H1 (cell line): Measurements from ENCODE around the gene CTNS. TPM values are rescaled to one million over a fixed set of nuclear protein-coding genes. Genes with fewer than 3 reads are reported as not detected.

Experiments
- CTCF ChIA-PET: fragments of 300-600 bp; sonication (Branson Sonifier 250); formaldehyde crosslinking; loops from one replicate; lab custom pipeline; 2021; ENCODE audit not compliant: partially characterized antibody; lab: Charles Lee
- POLR2A ChIA-PET: fragments of 300-600 bp; sonication (Branson Sonifier 250); formaldehyde crosslinking; loops from one replicate; lab custom pipeline; 2021; ENCODE audit warnings: inconsistent platforms; ENCODE audit not compliant: partially characterized antibody; lab: Charles Lee
- DNase-seq, 2 experiments: peaks; one replicate each; pipeline versions ENCODE4 v3.0.0 to v3.0.0-alpha.2; 2010 to 2022; ENCODE audit warnings: low spot score in 2 of 2, low read depth in 1 of 2, mixed read lengths in 1 of 2
- FAIRE-seq: peaks from 2 replicates; lab custom pipeline; 2011; peaks lifted over from hg19 to GRCh38; lab: Jason Lieb, UNC
- H2AFZ ChIP-seq: 2 replicates; pipeline ENCODE4 v1.8.1; 2012; ENCODE audit warnings: low read length, inconsistent platforms
- H2AK5ac ChIP-seq: 2 replicates; pipeline ENCODE4 v1.6.1; 2013; ENCODE audit warnings: low read depth, low read length
- H2BK120ac ChIP-seq: replicated peaks from 2 replicates; pipeline ENCODE3; 2013; ENCODE audit warnings: low read depth, low read length, inconsistent platforms
- H2BK12ac ChIP-seq: 2 replicates; pipeline ENCODE4 v1.6.1; 2013; ENCODE audit warnings: low read depth, low read length
- H2BK15ac ChIP-seq: 2 replicates; pipeline ENCODE4 v1.6.1; 2013; ENCODE audit warnings: low read length
- H2BK20ac ChIP-seq: 2 replicates; pipeline ENCODE4 v1.6.1; 2013; ENCODE audit warnings: low read length
- H2BK5ac ChIP-seq: 2 replicates; pipeline ENCODE4 v1.6.1; 2013; ENCODE audit warnings: low read depth, low read length
- H3K14ac ChIP-seq: 2 replicates; pipeline ENCODE4 v1.6.1; 2013; ENCODE audit warnings: inconsistent platforms; ENCODE audit not compliant: insufficient read length
- H3K18ac ChIP-seq: 2 replicates; pipeline ENCODE4 v1.6.1; 2013; ENCODE audit warnings: low read length; ENCODE audit errors: extremely low read depth
- H3K23ac ChIP-seq: 2 replicates; pipeline ENCODE4 v1.6.1; 2013; ENCODE audit warnings: inconsistent platforms; ENCODE audit not compliant: insufficient read length
- H3K23me2 ChIP-seq: 2 replicates; pipeline ENCODE4 v1.6.1; 2013; ENCODE audit warnings: low read depth, low read length
- H3K27ac ChIP-seq: 2 replicates; pipeline ENCODE4 v1.6.1; 2011; ENCODE audit warnings: low read depth, low read length, inconsistent platforms
- H3K27me3 ChIP-seq, 4 experiments: replicated peaks in 1 of 4; 1 replicate in 1 of 4; 2 replicates in 3 of 4; pipeline versions ENCODE4 v1.6.1 to v1.8.1; 2011 to 2013; ENCODE audit warnings: low read length in 3 of 4, mild to moderate bottlenecking in 3 of 4, inconsistent platforms in 2 of 4, mixed read lengths in 2 of 4, moderate library complexity in 1 of 4; ENCODE audit not compliant: control insufficient read depth in 3 of 4, insufficient read depth in 3 of 4; ENCODE audit errors: extremely low read depth in 1 of 4
- H3K36me3 ChIP-seq, 4 experiments: 2 replicates each; pipeline versions ENCODE4 v1.6.1 to v1.8.1; 2011 to 2013; ENCODE audit warnings: mild to moderate bottlenecking in 4 of 4, low read length in 3 of 4, moderate library complexity in 2 of 4, control low read depth in 1 of 4, inconsistent platforms in 1 of 4; ENCODE audit not compliant: insufficient read depth in 4 of 4, control insufficient read depth in 2 of 4
- H3K4ac ChIP-seq: replicated peaks from 2 replicates; pipeline ENCODE3; 2013; ENCODE audit warnings: low read length, low read depth, mixed read lengths, inconsistent platforms; ENCODE audit not compliant: insufficient read length
- H3K4me1 ChIP-seq, 4 experiments: replicated peaks in 1 of 4; 1 replicate in 1 of 4; 2 replicates in 3 of 4; pipeline versions ENCODE4 v1.6.1 to v1.8.1; 2011 to 2013; ENCODE audit warnings: low read length in 3 of 4, inconsistent platforms in 2 of 4, mixed read lengths in 1 of 4; ENCODE audit not compliant: insufficient read depth in 4 of 4, control insufficient read depth in 3 of 4
- H3K4me2 ChIP-seq, 2 experiments: 2 replicates each; pipeline versions ENCODE4 v1.6.1 to v1.8.1; 2011 to 2013; ENCODE audit warnings: low read depth in 2 of 2, low read length in 2 of 2, control low read depth in 1 of 2, inconsistent platforms in 1 of 2, mild to moderate bottlenecking in 1 of 2; ENCODE audit not compliant: insufficient read depth in 1 of 2
- H3K4me3 ChIP-seq, 4 experiments: fragments of 200-600, 300-600 bp in 1 of 4; sonication (generic), shearing (Covaris generic), sonication (Bioruptor Twin) in 1 of 4; 2 replicates each; pipeline versions ENCODE4 v1.5.1 to v1.8.1; 2011 to 2016; ENCODE audit warnings: low read length in 4 of 4, low read depth in 3 of 4, control low read depth in 2 of 4, inconsistent platforms in 2 of 4, mild to moderate bottlenecking in 2 of 4, mixed read lengths in 1 of 4, moderate library complexity in 1 of 4; ENCODE audit not compliant: insufficient read depth in 2 of 4; ENCODE audit errors: extremely low read depth in 1 of 4
- H3K56ac ChIP-seq: replicated peaks from 2 replicates; pipeline ENCODE3; 2013; ENCODE audit warnings: low read depth, mild to moderate bottlenecking, mixed read lengths, low read length, inconsistent platforms; ENCODE audit not compliant: insufficient read length
- H3K79me1 ChIP-seq: 2 replicates; pipeline ENCODE4 v1.6.1; 2013; ENCODE audit warnings: low read depth, low read length, control low read depth
- H3K79me2 ChIP-seq, 2 experiments: 2 replicates each; pipeline versions ENCODE4 v1.6.1 to v1.8.1; 2012 to 2013; ENCODE audit warnings: low read length in 2 of 2, mild to moderate bottlenecking in 2 of 2, inconsistent platforms in 1 of 2; ENCODE audit not compliant: insufficient read depth in 2 of 2, control insufficient read depth in 1 of 2
- H3K9ac ChIP-seq, 4 experiments: replicated peaks in 1 of 4; 1 replicate in 1 of 4; 2 replicates in 3 of 4; pipeline versions ENCODE4 v1.6.1 to v1.8.1; 2011 to 2013; ENCODE audit warnings: low read depth in 3 of 4, low read length in 3 of 4, control low read depth in 2 of 4, mild to moderate bottlenecking in 2 of 4, moderate library complexity in 2 of 4, inconsistent platforms in 1 of 4; ENCODE audit errors: extremely low read depth in 1 of 4
- H3K9me3 ChIP-seq, 2 experiments: 2 replicates each; pipeline versions ENCODE4 v1.6.1 to v1.8.1; 2012 to 2013; ENCODE audit warnings: mild to moderate bottlenecking in 2 of 2, moderate library complexity in 2 of 2, control low read depth in 1 of 2, inconsistent platforms in 1 of 2, low read depth in 1 of 2, low read length in 1 of 2, mixed read lengths in 1 of 2; ENCODE audit not compliant: insufficient read depth in 2 of 2
- H4K20me1 ChIP-seq, 2 experiments: replicated peaks in 1 of 2; 2 replicates each; pipeline versions ENCODE3 to v1.8.1; 2011 to 2013; ENCODE audit warnings: inconsistent platforms in 2 of 2, low read length in 2 of 2, mild to moderate bottlenecking in 1 of 2; ENCODE audit not compliant: insufficient read depth in 2 of 2, control insufficient read depth in 1 of 2
- H4K5ac ChIP-seq: 2 replicates; pipeline ENCODE4 v1.6.1; 2013; ENCODE audit warnings: low read length, low read depth, mixed read lengths, inconsistent platforms; ENCODE audit not compliant: insufficient read length
- H4K8ac ChIP-seq: 2 replicates; pipeline ENCODE4 v1.8.0; 2013; ENCODE audit warnings: mild to moderate bottlenecking, moderate library complexity, low read length, inconsistent platforms; ENCODE audit not compliant: insufficient read depth; ENCODE audit errors: extremely low read depth
- H4K91ac ChIP-seq: replicated peaks from 2 replicates; pipeline ENCODE3; 2013; ENCODE audit warnings: low read length, mixed read lengths, inconsistent platforms; ENCODE audit not compliant: insufficient read length
- BACH1 ChIP-seq: IDR thresholded peaks from 2 replicates; pipeline ENCODE4 v1.6.1; 2012; ENCODE audit warnings: low read length, improper control_type of control experiment
- CHD2 ChIP-seq: IDR thresholded peaks from 2 replicates; pipeline ENCODE4 v1.6.1; 2012; ENCODE audit warnings: low read length, improper control_type of control experiment
- E2F6 ChIP-seq: IDR thresholded peaks from 2 replicates; pipeline ENCODE4 v1.6.1; 2012; ENCODE audit warnings: inconsistent platforms
- EZH2 ChIP-seq: fragments of 200-600 bp; sonication (generic); IDR thresholded peaks from 2 replicates; pipeline ENCODE4 v1.7.1; 2012; ENCODE audit warnings: low read depth, mild to moderate bottlenecking, moderate library complexity, low read length, inconsistent platforms; ENCODE audit not compliant: severe bottlenecking
- HDAC6 ChIP-seq: IDR thresholded peaks from one replicate; pipeline ENCODE4 v1.7.1; 2012; ENCODE audit warnings: low read depth, mild to moderate bottlenecking, inconsistent platforms, low read length, moderate library complexity
- JUND ChIP-seq: IDR thresholded peaks from 2 replicates; pipeline ENCODE4 v1.6.1; 2011; ENCODE audit warnings: mild to moderate bottlenecking, improper control_type of control experiment, low read length
- KDM1A ChIP-seq: fragments of 200-600, 300-600 bp; sonication (generic); IDR thresholded peaks from 2 replicates; pipeline ENCODE4 v1.7.1; 2016; ENCODE audit warnings: mild to moderate bottlenecking, low read length, borderline replicate concordance
- RAD21 ChIP-seq, 2 experiments: IDR thresholded peaks in 1 of 2; conservative IDR thresholded peaks in 1 of 2; 2 replicates each; pipeline ENCODE4 v1.6.1; 2011; ENCODE audit warnings: low read depth in 2 of 2, low read length in 2 of 2, improper control_type of control experiment in 1 of 2, inconsistent platforms in 1 of 2, mild to moderate bottlenecking in 1 of 2, moderate library complexity in 1 of 2
- RNF2 ChIP-seq: fragments of 200-900, 300-1000 bp; sonication (generic); IDR thresholded peaks from 2 replicates; pipeline ENCODE4 v1.7.1; 2016; ENCODE audit warnings: borderline replicate concordance, low read depth, mild to moderate bottlenecking, antibody characterized with exemption, low read length; ENCODE audit not compliant: poor library complexity, severe bottlenecking; ENCODE audit errors: missing control alignments
- TAF1 ChIP-seq: IDR thresholded peaks from 2 replicates; pipeline ENCODE4 v1.6.1; 2011; ENCODE audit warnings: mild to moderate bottlenecking, low read depth, low read length
- TAF7 ChIP-seq: optimal IDR thresholded peaks from 2 replicates; pipeline ENCODE3; 2011; ENCODE audit warnings: low read depth, mild to moderate bottlenecking, inconsistent platforms, low read length, moderate library complexity, borderline replicate concordance
- TCF12 ChIP-seq: IDR thresholded peaks from 2 replicates; pipeline ENCODE4 v1.6.1; 2011; ENCODE audit warnings: low read depth, mild to moderate bottlenecking, low read length
- ZNF274 ChIP-seq: IDR thresholded peaks from 2 replicates; pipeline ENCODE4 v1.7.0; 2012; ENCODE audit warnings: low read length, borderline replicate concordance; ENCODE audit errors: extremely low read depth
- WGBS, 2 experiments: shearing (Covaris generic) in 1 of 2; methylation state at CpG; one replicate each; pipeline versions ENCODE4 v1.1.6 to v1.1.7; 2013 to 2015; ENCODE audit warnings: low lambda C conversion rate in 2 of 2, mixed read lengths in 2 of 2, inconsistent platforms in 1 of 2, low coverage in 1 of 2, missing lambda C conversion rate in 1 of 2; ENCODE audit not compliant: insufficient replicate concordance in 2 of 2, insufficient coverage in 1 of 2, insufficient read length in 1 of 2; ENCODE audit errors: extremely low coverage in 1 of 2, missing lambda C conversion rate in 1 of 2; 5-methylcytosine and 5-hydroxymethylcytosine counted together
- polyA plus RNA-seq, 7 experiments: library from polyadenylated mRNA; depleted of rRNA in 3 of 7; stranded (reverse) in 5 of 7; unstranded in 2 of 7; fragments of >200 nt in 5 of 7; fragments of 200-250 nt in 2 of 7; gene quantifications; 1 replicate in 5 of 7; 2 replicates in 1 of 7; 4 replicates in 1 of 7; pipeline versions ENCODE4 v1.2.1 to v1.2.3, GENCODE V29; 2011 to 2013; ENCODE audit warnings: missing spikeins in 2 of 7, mixed read lengths in 2 of 7
- total RNA-seq: library from RNA; stranded (reverse); fragmentation: NEBNext Ultra II Directional; extraction: Animal tissue kit (Norgen Biotek cat#: 25700); gene quantifications from 2 replicates; pipeline ENCODE4 v1.2.1, GENCODE V29; 2021

CTNS gene
- total and polyA plus RNA-seq, 2 of the 8 experiments (the other 6 are each of a cell fraction or from before 2014, with no cell fraction given): 11.6 to 12.9 TPM

GRCh38 chr17:3685174-3685573 is 48.6 kb downstream of the CTNS start:
- no peaks in the 10 kb centered on the region for H3K79me2 ChIP-seq
- H3K9me3 ChIP-seq: no peaks in the 10 kb centered on the region
- FAIRE-seq: no peak
- no peak overlapping the region for H4K8ac ChIP-seq
- H2AK5ac ChIP-seq: no peak overlapping the region
- H3K23ac ChIP-seq: no peak overlapping the region
- H2BK5ac ChIP-seq: no peak overlapping the region
- H3K4ac ChIP-seq: no peak overlapping the region
- peaks cover 0 to 3% (median 0%) of the 10 kb centered on the region in 4 experiments; a peak in 3 of 7 replicates for H3K4me1 ChIP-seq
- no peak overlapping the region for H3K4me3 ChIP-seq
- H3K4me2 ChIP-seq: no peak overlapping the region
- H3K27me3 ChIP-seq: no peaks in the 10 kb centered on the region
- H4K5ac ChIP-seq: no peak overlapping the region
- H3K36me3 ChIP-seq: no peaks in the 10 kb centered on the region
- ChIA-PET POLR2A (no interaction called here), CTCF (no interaction called here)
- no peaks in the 10 kb centered on the region for H3K79me1 ChIP-seq
- DNase-seq: peak in 1 of 2 experiments; percentile 41
- H3K18ac ChIP-seq: peak overlapping the region; percentile 60; the same call in 1 of the 2 replicates
- peaks cover 0 to 4% of the 10 kb centered on the region in 2 experiments for H4K20me1 ChIP-seq
- H3K9ac ChIP-seq: no peak overlapping the region
- H3K27ac ChIP-seq: no peak overlapping the region
- H2BK120ac ChIP-seq: no peak overlapping the region
- H2BK15ac ChIP-seq: no peak overlapping the region
- H3K23me2 ChIP-seq: no peaks in the 10 kb centered on the region
- WGBS, 2 experiments: 95% methylated on average over 6 of the region's 13 CpGs; no CpG with 5 or more reads in 1 of the 2 experiments
- no peak overlapping the region for H4K91ac ChIP-seq
- no peak overlapping the region for H2BK12ac ChIP-seq
- no peak overlapping the region for H3K56ac ChIP-seq
- no peak overlapping the region for H2BK20ac ChIP-seq
- no peak overlapping the region for H3K14ac ChIP-seq
- H2AFZ ChIP-seq: no peak overlapping the region
- TF ChIP-seq JUND (no peak), ZNF274 (no peak), TAF1 (no peak), CHD2 (no peak), RAD21 (IDR thresholded peaks at IDR 0.05 in 1 of 2, conservative IDR thresholded peaks at IDR 0.05 in 1 of 2; ENCODE audit: low read depth in 2 of 2, low read length in 2 of 2) (no peak), TCF12 (no peak), BACH1 (no peak), TAF7 (no peak), HDAC6 (no peak), KDM1A (no peak), EZH2 (no peak), E2F6 (no peak), RNF2 (no peak)
